ENCODE results near the gene SERPINA9.

- TF ChIP-seq POLR2AphosphoS5 (IDR thresholded peaks at IDR 0.05) (no peak), EP300 (IDR thresholded peaks at IDR 0.05) (no peak)
Observed at GRCh38 chr14:94480809-94481208, 4.8 kb upstream of the SERPINA9 start.

Data from esophagus muscularis mucosa (tissue), 3 donors.